Testis (tissue), 2 donors: ENCODE measurements around the gene KPNB1.

Experiments used
- POLR2A ChIP-seq: fragments of 450-650 bp; IDR thresholded peaks from one replicate; pipeline ENCODE4 v1.6.1; 2017; ENCODE audit warnings: antibody characterized with exemption, mild to moderate bottlenecking, moderate library complexity
- TF ChIP-seq, protein P1 (sequence below), 3 experiments: fragments of 450-650 bp in 2 of 3; fragments of 200-600 bp in 1 of 3; sonication (generic) in 1 of 3; IDR thresholded peaks; one replicate each; pipeline ENCODE4 v1.5.1; 2016 to 2019; ENCODE audit warnings: antibody characterized with exemption in 3 of 3, mild to moderate bottlenecking in 2 of 3, moderate library complexity in 1 of 3

DNA sequence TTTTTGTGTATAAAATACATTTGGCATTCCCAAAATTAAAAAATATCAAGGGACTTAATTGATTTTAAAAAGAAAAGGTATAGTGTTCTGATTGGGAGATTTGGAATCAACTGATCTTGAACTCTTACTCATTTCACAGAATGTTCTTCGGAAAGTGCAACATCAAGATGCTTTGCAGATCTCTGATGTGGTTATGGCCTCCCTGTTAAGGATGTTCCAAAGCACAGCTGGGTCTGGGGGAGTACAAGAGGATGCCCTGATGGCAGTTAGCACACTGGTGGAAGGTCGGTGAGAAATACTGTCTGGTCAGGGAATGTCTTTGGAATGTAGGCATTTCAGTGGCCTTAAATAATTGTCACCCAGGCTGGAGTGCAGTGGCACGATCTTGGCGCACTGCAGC, 24.8 kb downstream of the KPNB1 start:
- TF ChIP-seq, protein P1, sequence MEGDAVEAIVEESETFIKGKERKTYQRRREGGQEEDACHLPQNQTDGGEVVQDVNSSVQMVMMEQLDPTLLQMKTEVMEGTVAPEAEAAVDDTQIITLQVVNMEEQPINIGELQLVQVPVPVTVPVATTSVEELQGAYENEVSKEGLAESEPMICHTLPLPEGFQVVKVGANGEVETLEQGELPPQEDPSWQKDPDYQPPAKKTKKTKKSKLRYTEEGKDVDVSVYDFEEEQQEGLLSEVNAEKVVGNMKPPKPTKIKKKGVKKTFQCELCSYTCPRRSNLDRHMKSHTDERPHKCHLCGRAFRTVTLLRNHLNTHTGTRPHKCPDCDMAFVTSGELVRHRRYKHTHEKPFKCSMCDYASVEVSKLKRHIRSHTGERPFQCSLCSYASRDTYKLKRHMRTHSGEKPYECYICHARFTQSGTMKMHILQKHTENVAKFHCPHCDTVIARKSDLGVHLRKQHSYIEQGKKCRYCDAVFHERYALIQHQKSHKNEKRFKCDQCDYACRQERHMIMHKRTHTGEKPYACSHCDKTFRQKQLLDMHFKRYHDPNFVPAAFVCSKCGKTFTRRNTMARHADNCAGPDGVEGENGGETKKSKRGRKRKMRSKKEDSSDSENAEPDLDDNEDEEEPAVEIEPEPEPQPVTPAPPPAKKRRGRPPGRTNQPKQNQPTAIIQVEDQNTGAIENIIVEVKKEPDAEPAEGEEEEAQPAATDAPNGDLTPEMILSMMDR (IDR thresholded peaks at IDR 0.05): no peak
- TF ChIP-seq POLR2A: no peak
